SK-N-SH (cell line): ENCODE data around the gene SIT1. TPM values are rescaled to one million over a fixed set of nuclear protein-coding genes. Genes with fewer than 3 reads are reported as not detected.

Experiments used
- CTCF ChIA-PET: fragments of 300-600, 350-600 bp; formaldehyde crosslinking; extraction: SDS; loops from one replicate; lab custom pipeline; 2021; lab: Yijun Ruan, JAX
- POLR2A ChIA-PET: fragments of 350-600 bp; sonication (Branson Sonifier 250); formaldehyde crosslinking; extraction: SDS; loops from one replicate; lab custom pipeline; 2020; ENCODE audit warnings: antibody characterized with exemption, inconsistent platforms; lab: Yijun Ruan, JAX
- DNase-seq: peaks from one replicate; pipeline ENCODE4 v3.0.0; 2012
- H2AFZ ChIP-seq: fragments of 200-600 bp; sonication (generic); 2 replicates; pipeline ENCODE4 v1.8.1; 2016; ENCODE audit warnings: antibody characterized with exemption, mild to moderate bottlenecking, low read depth
- H3F3A ChIP-seq: fragments of 200-600 bp; sonication (generic); replicated peaks from 2 replicates; pipeline ENCODE3; 2016; ENCODE audit warnings: antibody characterized with exemption, mild to moderate bottlenecking; ENCODE audit not compliant: insufficient read depth
- H3K27ac ChIP-seq, 2 experiments: fragments of 200-500 bp in 1 of 2; fragments of 200-600 bp in 1 of 2; sonication (Bioruptor generic) in 1 of 2; sonication (generic), shearing (Covaris generic) in 1 of 2; 2 replicates each; pipeline versions ENCODE4 v1.5.1 to v1.6.1; 2014 to 2016; ENCODE audit warnings: low read depth in 2 of 2, inconsistent platforms in 1 of 2, low read length in 1 of 2, mild to moderate bottlenecking in 1 of 2, mixed read lengths in 1 of 2
- H3K27me3 ChIP-seq: fragments of 200-600 bp; sonication (generic), shearing (Covaris generic); 2 replicates; pipeline ENCODE4 v1.6.1; 2016; ENCODE audit warnings: mixed run types; ENCODE audit not compliant: insufficient read depth
- H3K36me3 ChIP-seq, 2 experiments: fragments of 200-500 bp in 1 of 2; fragments of 200-600 bp in 1 of 2; sonication (Bioruptor generic) in 1 of 2; sonication (generic) in 1 of 2; replicated peaks in 1 of 2; 2 replicates each; pipeline versions ENCODE3 to v1.5.1; 2014 to 2016; ENCODE audit warnings: low read length in 1 of 2, mild to moderate bottlenecking in 1 of 2; ENCODE audit not compliant: insufficient read depth in 2 of 2, control insufficient read depth in 1 of 2
- H3K4me1 ChIP-seq, 2 experiments: fragments of 200-500 bp in 1 of 2; fragments of 200-600 bp in 1 of 2; sonication (Bioruptor generic) in 1 of 2; sonication (generic), shearing (Covaris generic) in 1 of 2; 2 replicates each; pipeline versions ENCODE4 v1.5.1 to v1.6.1; 2014 to 2016; ENCODE audit warnings: low read depth in 1 of 2, low read length in 1 of 2, mixed run types in 1 of 2; ENCODE audit not compliant: insufficient read depth in 2 of 2, control insufficient read depth in 1 of 2
- H3K4me2 ChIP-seq: fragments of 200-600 bp; sonication (generic), shearing (Covaris generic); 2 replicates; pipeline ENCODE4 v1.6.1; 2017; ENCODE audit warnings: mixed run types
- H3K4me3 ChIP-seq, 2 experiments: fragments of 200-500 bp in 1 of 2; fragments of 200-600 bp in 1 of 2; sonication (Bioruptor generic) in 1 of 2; sonication (generic), shearing (Covaris generic) in 1 of 2; 2 replicates each; pipeline versions ENCODE4 v1.5.1 to v1.8.1; 2014 to 2016; ENCODE audit warnings: low read depth in 2 of 2, inconsistent platforms in 1 of 2, low read length in 1 of 2, mild to moderate bottlenecking in 1 of 2, mixed read lengths in 1 of 2, moderate library complexity in 1 of 2
- H3K79me2 ChIP-seq: fragments of 200-600 bp; sonication (generic); 2 replicates; pipeline ENCODE4 v1.8.1; 2017; ENCODE audit warnings: mild to moderate bottlenecking; ENCODE audit not compliant: insufficient read depth
- H3K9ac ChIP-seq: fragments of 200-600 bp; sonication (generic); 2 replicates; pipeline ENCODE4 v1.6.1; 2017; ENCODE audit warnings: mixed run types
- H3K9me2 ChIP-seq: fragments of 200-600 bp; sonication (generic); 2 replicates; pipeline ENCODE4 v1.6.1; 2017; ENCODE audit warnings: mixed run types
- H3K9me3 ChIP-seq: fragments of 200-600 bp; sonication (generic); 2 replicates; pipeline ENCODE4 v1.6.1; 2017; ENCODE audit warnings: mixed run types, mild to moderate bottlenecking, moderate library complexity
- H4K20me1 ChIP-seq: fragments of 200-600 bp; sonication (generic); 2 replicates; pipeline ENCODE4 v1.6.1; 2017; ENCODE audit warnings: mild to moderate bottlenecking, mixed run types; ENCODE audit not compliant: insufficient read depth
- ELF1 ChIP-seq: IDR thresholded peaks from 2 replicates; pipeline ENCODE4 v1.4.0; 2012
- FOSL2 ChIP-seq: IDR thresholded peaks from 2 replicates; pipeline ENCODE4 v1.4.0; 2012; ENCODE audit warnings: low read depth, mild to moderate bottlenecking, moderate library complexity, borderline replicate concordance
- FOXJ3 ChIP-seq: sonication (generic); formaldehyde crosslinking; IDR thresholded peaks from 2 replicates; pipeline ENCODE4 v1.5.1; 2020; ENCODE audit warnings: mild to moderate bottlenecking, missing genetic modification reagents
- FOXM1 ChIP-seq: IDR thresholded peaks from 2 replicates; pipeline ENCODE4 v1.4.0; 2012; ENCODE audit warnings: low read depth, mild to moderate bottlenecking
- IRF3 ChIP-seq: fragments of 150-350 bp; IDR thresholded peaks from 2 replicates; pipeline ENCODE4 v1.6.1; 2016; ENCODE audit warnings: mild to moderate bottlenecking, low read depth, low read length
- JUND ChIP-seq: IDR thresholded peaks from 2 replicates; pipeline ENCODE4 v1.4.0; 2012
- MAX ChIP-seq: IDR thresholded peaks from 2 replicates; pipeline ENCODE4 v1.4.0; 2012; ENCODE audit warnings: low read depth
- PBX3 ChIP-seq: IDR thresholded peaks from 2 replicates; pipeline ENCODE4; 2012
- POLR2AphosphoS5 ChIP-seq: IDR thresholded peaks from 2 replicates; pipeline ENCODE4 v1.6.1; 2012; ENCODE audit warnings: low read depth, low read length
- RCOR1 ChIP-seq: fragments of 150-350 bp; IDR thresholded peaks from 2 replicates; pipeline ENCODE4 v1.6.1; 2017; ENCODE audit warnings: antibody characterized with exemption, low read length
- RFX5 ChIP-seq: IDR thresholded peaks from 2 replicates; pipeline ENCODE4 v1.6.1; 2012; ENCODE audit warnings: mild to moderate bottlenecking, improper control_type of control experiment, low read length
- SIN3A ChIP-seq: IDR thresholded peaks from 2 replicates; pipeline ENCODE4 v1.6.1; 2012; ENCODE audit warnings: low read depth, mild to moderate bottlenecking, low read length, moderate library complexity, borderline replicate concordance
- TEAD4 ChIP-seq: IDR thresholded peaks from 2 replicates; pipeline ENCODE4 v1.4.0; 2012; ENCODE audit warnings: mild to moderate bottlenecking, borderline replicate concordance; ENCODE audit not compliant: insufficient read depth
- USF2 ChIP-seq: fragments of 150-350 bp; IDR thresholded peaks from 2 replicates; pipeline ENCODE4 v1.6.1; 2017; ENCODE audit warnings: antibody characterized with exemption, low read length, low read depth, borderline replicate concordance
- YY1 ChIP-seq: IDR thresholded peaks from 2 replicates; pipeline ENCODE4 v1.4.0; 2012; ENCODE audit warnings: low read depth, mild to moderate bottlenecking
- ZBTB33 ChIP-seq: IDR thresholded peaks from 2 replicates; pipeline ENCODE4 v1.4.0; 2012; ENCODE audit warnings: low read depth, borderline replicate concordance
- WGBS: methylation state at CpG from one replicate; pipeline ENCODE4 v1.1.6; 2017; ENCODE audit warnings: low lambda C conversion rate; 5-methylcytosine and 5-hydroxymethylcytosine counted together
- polyA plus RNA-seq, 3 experiments: library from polyadenylated mRNA; depleted of rRNA; stranded (reverse); fragments of >200 nt; gene quantifications; 2 replicates each; pipeline ENCODE4 v1.2.3, GENCODE V29; 2012

The SIT1 gene
- polyA plus RNA-seq, 1 of the 3 experiments (the other 2 are of a cell fraction): not detected

- H3K27me3 ChIP-seq: no peaks in the 10 kb centered on the region
- H3K4me2 ChIP-seq: no peak overlapping the region
- H3K9ac ChIP-seq: no peak overlapping the region
- H2AFZ ChIP-seq: no peak overlapping the region
- H3F3A ChIP-seq: no peaks in the 10 kb centered on the region
- WGBS: 68% methylated on average over 2 of the region's 2 CpGs
- H3K27ac ChIP-seq: no peak overlapping the region
- DNase-seq: no peak
- TF ChIP-seq SIN3A (no peak), RFX5 (no peak), MAX (no peak), FOSL2 (no peak), YY1 (no peak), FOXJ3 (CRISPR knock-in tag) (no peak), RCOR1 (no peak), TEAD4 (no peak), POLR2AphosphoS5 (no peak), USF2 (no peak), PBX3 (no peak), ZBTB33 (no peak), ELF1 (no peak), JUND (no peak), FOXM1 (no peak)
- CTCF ChIA-PET: interaction anchor here (0.9 to 6.4 kb wide), 2 partner anchors 15 to 19 kb away, joined by 3 to 32 read pairs; no protein-coding TSS in a partner anchor
- no peaks in the 10 kb centered on the region for H3K9me2 ChIP-seq
- no peak overlapping the region for H3K4me3 ChIP-seq
- POLR2A ChIA-PET: no interaction called here
- no peaks in the 10 kb centered on the region for H3K9me3 ChIP-seq
- no peaks in the 10 kb centered on the region for H4K20me1 ChIP-seq
- H3K4me1 ChIP-seq: no peaks in the 10 kb centered on the region
- H3K36me3 ChIP-seq: no peaks in the 10 kb centered on the region
- no peaks in the 10 kb centered on the region for H3K79me2 ChIP-seq
These were observed 23.2 kb downstream of the SIT1 start for GRCh38 chr9:35627575-35627974.

- TF ChIP-seq IRF3 (no peak), JUND (no peak)
- WGBS: 77% methylated on average over 2 of the region's 2 CpGs
- no peak overlapping the region for H3K9ac ChIP-seq
- H3K79me2 ChIP-seq: no peaks in the 10 kb centered on the region
- H3K27ac ChIP-seq: no peak overlapping the region
- H2AFZ ChIP-seq: no peak overlapping the region
- DNase-seq: no peak
- no peaks in the 10 kb centered on the region for H3K36me3 ChIP-seq
- ChIA-PET POLR2A (interaction anchor here (0.6 to 0.8 kb wide), 2 partner anchors 9 to 43 kb away, joined by 3 to 5 read pairs; no protein-coding TSS in a partner anchor), CTCF (interaction anchor here (1.1 to 5.3 kb wide), 5 partner anchors 9 to 79 kb away, joined by 3 to 20 read pairs (median 11); partner anchors contain the start of genes CCDC107 and RMRP)
- no peaks in the 10 kb centered on the region for H3F3A ChIP-seq
- H3K9me2 ChIP-seq: no peaks in the 10 kb centered on the region
- H3K4me2 ChIP-seq: no peak overlapping the region
- H4K20me1 ChIP-seq: no peaks in the 10 kb centered on the region
- no peaks in the 10 kb centered on the region for H3K9me3 ChIP-seq
- peaks cover 0 to 12% of the 10 kb centered on the region in 2 experiments; a peak in 1 of 4 replicates for H3K4me1 ChIP-seq
- H3K27me3 ChIP-seq: 0 out of 2 replicates have a peak, but pooled peaks cover 4% of the 10 kb centered on the region
- H3K4me3 ChIP-seq: no peak overlapping the region
These were observed 31.0 kb downstream of the SIT1 start for GRCh38 chr9:35619800-35620158.
